GM12872 (cell line): ENCODE results near the gene TMEM123.

ENCODE experiments used
- TF ChIP-seq, protein P1 (sequence below): IDR thresholded peaks from 3 replicates; pipeline ENCODE4 v1.5.1; 2011; ENCODE audit warnings: low read depth, mild to moderate bottlenecking, low read length, moderate library complexity; ENCODE audit not compliant: insufficient read depth

TMEM123 gene

DNA sequence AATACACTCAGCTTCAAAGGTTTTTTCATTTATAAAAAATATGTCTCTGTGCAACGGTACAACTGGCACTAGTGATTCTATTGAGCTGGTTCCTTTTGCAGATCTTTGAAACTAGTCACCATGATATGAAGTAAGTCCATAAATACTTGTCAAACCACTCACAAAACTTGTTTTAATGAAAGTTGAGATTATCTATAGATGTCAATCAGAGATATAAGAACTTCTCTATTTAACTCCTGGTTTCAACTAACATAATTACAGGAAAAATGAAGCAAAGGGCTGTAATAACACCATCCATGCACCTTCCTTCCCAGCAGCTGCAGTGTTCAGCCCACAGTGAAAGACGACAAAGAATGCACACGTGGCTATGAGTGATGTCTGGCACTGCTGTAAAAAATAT, 44.7 kb downstream of the TMEM123 start:
- TF ChIP-seq, protein P1, sequence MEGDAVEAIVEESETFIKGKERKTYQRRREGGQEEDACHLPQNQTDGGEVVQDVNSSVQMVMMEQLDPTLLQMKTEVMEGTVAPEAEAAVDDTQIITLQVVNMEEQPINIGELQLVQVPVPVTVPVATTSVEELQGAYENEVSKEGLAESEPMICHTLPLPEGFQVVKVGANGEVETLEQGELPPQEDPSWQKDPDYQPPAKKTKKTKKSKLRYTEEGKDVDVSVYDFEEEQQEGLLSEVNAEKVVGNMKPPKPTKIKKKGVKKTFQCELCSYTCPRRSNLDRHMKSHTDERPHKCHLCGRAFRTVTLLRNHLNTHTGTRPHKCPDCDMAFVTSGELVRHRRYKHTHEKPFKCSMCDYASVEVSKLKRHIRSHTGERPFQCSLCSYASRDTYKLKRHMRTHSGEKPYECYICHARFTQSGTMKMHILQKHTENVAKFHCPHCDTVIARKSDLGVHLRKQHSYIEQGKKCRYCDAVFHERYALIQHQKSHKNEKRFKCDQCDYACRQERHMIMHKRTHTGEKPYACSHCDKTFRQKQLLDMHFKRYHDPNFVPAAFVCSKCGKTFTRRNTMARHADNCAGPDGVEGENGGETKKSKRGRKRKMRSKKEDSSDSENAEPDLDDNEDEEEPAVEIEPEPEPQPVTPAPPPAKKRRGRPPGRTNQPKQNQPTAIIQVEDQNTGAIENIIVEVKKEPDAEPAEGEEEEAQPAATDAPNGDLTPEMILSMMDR: no peak

DNA sequence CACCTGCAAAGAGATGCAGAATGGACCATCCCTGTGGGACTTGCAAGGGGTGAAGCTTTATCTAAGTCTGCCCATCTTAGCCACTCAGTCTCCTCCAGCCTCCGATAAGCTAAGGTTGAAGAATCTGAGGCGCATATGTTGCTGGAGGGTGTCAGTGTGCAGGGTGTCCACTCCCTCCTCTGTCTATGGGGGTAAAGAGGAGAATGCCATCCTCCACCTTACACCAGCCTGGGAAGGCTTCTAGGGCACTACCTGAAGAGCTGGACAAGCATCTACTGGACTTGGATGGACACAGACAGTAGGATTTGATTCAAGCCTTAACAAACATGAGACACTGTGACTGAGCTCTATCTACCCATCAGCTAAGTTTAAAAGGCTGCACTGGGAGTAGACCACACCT, 46.5 kb downstream of the TMEM123 start:
- TF ChIP-seq, protein P1: no peak

DNA sequence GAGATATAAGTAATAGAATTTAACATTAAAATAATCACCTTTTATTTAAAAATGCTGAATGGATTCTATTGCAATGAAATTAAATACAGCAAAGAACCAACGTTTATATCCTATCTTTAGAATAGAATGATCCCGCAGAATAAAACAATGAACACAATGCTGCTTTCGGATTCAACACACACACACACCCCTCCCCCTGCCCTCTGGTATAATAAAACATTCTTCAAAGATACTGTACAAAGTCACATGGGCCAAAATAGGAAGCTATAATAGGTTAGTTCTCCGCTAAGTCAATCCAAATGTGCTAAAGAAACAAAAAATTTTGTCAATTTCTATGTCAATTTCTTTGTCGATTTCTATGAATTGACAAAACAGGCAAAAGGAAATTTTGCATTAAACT, 47.1 kb downstream of the TMEM123 start:
- TF ChIP-seq, protein P1: no peak

DNA sequence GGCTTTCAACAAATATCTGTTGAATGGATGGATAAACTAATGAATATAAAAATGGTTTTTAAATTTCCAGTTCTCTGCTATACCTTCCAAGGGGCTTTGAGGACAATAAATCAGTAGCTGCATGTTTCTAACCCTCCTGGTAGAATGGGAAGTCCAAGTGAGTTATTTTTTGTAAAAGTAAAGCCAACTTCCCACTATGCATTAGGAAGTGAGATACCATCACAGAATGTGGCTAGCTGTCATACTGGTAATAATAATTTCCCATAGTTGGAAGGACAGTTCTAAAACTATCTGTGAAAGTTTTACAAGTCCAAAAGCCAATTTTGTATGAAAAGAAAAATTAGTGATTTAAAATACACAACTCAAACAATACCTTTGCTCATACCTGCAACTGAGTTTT, 50.0 kb downstream of the TMEM123 start:
- TF ChIP-seq, protein P1: no peak

DNA sequence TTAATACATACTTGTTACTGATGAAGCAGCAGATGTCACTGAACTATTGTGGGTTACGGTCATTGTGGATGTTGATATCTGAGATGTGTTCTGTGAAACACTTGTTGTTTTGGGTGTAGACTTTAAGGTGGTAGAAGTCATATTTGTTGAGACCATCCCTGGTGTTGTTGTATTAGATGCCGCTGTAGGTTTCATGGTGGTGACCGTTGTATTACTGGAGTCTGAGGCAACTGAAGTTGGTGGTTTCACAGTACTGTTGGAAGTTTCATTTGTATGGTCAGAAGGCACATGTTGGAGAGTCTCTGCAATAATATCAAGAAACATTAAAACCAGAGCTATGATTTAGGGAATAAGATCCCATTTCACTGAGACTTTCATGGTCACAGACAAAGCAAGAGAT, 50.7 kb downstream of the TMEM123 start:
- TF ChIP-seq, protein P1: no peak

DNA sequence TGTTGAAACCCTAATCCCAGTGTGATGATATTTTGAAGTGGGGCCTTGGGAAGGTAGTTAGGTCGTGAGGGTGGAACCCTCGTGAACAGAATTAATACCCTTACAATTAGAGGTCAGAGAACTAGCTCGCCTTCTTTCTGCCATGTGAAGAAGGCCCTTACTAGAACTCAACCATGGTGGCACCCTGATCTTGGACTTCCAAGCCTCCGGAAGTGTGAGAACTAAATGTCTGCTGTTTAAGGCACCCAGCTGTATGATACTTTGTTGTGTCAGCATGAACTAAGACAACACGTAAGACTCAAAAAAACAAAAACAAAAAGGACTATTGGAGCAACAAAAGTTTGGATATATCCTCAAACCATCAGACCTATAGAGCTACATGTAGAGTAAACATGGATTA, 52.0 kb downstream of the TMEM123 start:
- TF ChIP-seq, protein P1: no peak

DNA sequence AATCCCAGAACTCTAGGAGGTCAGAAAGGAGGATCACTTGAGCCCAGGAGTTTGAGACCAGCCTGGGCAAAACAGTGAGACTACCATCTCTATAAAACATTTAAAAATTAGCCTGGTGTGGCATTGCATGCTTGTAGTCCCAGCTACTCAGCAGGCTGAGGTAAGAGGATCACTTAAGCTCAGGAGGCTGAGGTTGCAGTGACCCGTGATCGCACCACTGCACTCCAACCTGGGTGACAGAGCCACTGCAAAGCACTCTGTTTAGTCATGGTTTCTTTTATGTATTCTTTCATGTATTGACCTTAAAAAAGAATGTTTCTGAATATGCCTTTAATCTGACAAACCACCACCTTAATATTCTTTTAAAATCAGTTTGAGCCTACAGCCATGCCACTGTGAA, 53.4 kb downstream of the TMEM123 start:
- TF ChIP-seq, protein P1: no peak

DNA sequence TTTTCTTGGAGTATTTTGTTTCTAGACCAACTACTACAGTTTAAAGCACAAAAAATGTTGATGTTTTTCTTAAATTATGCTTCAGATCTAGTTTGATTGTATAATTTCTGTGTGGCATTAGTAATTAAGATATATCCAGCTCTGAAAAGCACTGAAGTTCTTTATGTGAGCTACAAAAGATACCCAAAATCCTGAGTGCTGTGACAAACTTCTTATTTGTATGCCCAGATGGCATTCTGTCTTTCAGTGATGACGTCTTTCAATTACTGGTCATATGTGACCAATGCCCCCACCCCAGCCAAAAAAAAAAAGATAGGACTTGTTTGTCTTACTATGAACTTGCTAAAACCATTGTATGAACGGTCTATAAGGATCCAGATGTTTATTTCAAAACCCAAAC, 54.3 kb downstream of the TMEM123 start:
- TF ChIP-seq, protein P1: no peak
